Common myeloid progenitor, CD34-positive (primary cell): ENCODE measurements around the gene ZSCAN10.
"Not testable (repeated sequence)": the region's sequence is repeated elsewhere in the genome, so short reads cannot be mapped to it uniquely, and the experiment has no call there.

Experiments used
- CTCF ChIA-PET: fragments of 350-600 bp; sonication (Branson Sonifier 250); formaldehyde crosslinking; loops from one replicate; lab custom pipeline; 2021; ENCODE audit warnings: antibody characterized with exemption; lab: Charles Lee
- POLR2A ChIA-PET: fragments of 350-600 bp; sonication (Branson Sonifier 250); formaldehyde crosslinking; loops from one replicate; lab custom pipeline; 2021; ENCODE audit warnings: antibody characterized with exemption; lab: Charles Lee
- DNase-seq, 3 donors: peaks; one replicate each; pipeline versions ENCODE4 v3.0.0 to v3.0.0-alpha.2; 2013
- H3K27ac ChIP-seq, 2 experiments: 1 replicate in 1 of 2; 2 replicates in 1 of 2; pipeline ENCODE4 v1.7.0; 2013; ENCODE audit warnings: inconsistent platforms in 2 of 2, low read length in 2 of 2, mild to moderate bottlenecking in 2 of 2, low read depth in 1 of 2, moderate library complexity in 1 of 2; ENCODE audit not compliant: severe bottlenecking in 2 of 2, insufficient read depth in 1 of 2, poor library complexity in 1 of 2
- H3K27me3 ChIP-seq, 5 experiments: replicated peaks in 2 of 5; 1 replicate in 3 of 5; 2 replicates in 2 of 5; pipeline versions ENCODE4 v1.6.1 to v1.7.0; 2013; ENCODE audit warnings: low read length in 4 of 5, mild to moderate bottlenecking in 2 of 5, moderate library complexity in 2 of 5, inconsistent platforms in 1 of 5; ENCODE audit not compliant: insufficient read depth in 5 of 5, control insufficient read depth in 4 of 5
- H3K36me3 ChIP-seq, 4 experiments: 1 replicate in 2 of 4; 2 replicates in 2 of 4; pipeline versions ENCODE4 v1.6.1 to v1.7.0; 2013; ENCODE audit warnings: low read length in 3 of 4, control low read depth in 1 of 4, mild to moderate bottlenecking in 1 of 4; ENCODE audit not compliant: control insufficient read depth in 4 of 4, insufficient read depth in 4 of 4
- H3K4me1 ChIP-seq, 4 experiments: 1 replicate in 3 of 4; 2 replicates in 1 of 4; pipeline versions ENCODE4 v1.6.1 to v1.7.1; 2013; ENCODE audit warnings: low read length in 3 of 4, mild to moderate bottlenecking in 3 of 4, control low read depth in 1 of 4, inconsistent platforms in 1 of 4, moderate library complexity in 1 of 4; ENCODE audit not compliant: control insufficient read depth in 4 of 4, insufficient read depth in 4 of 4; ENCODE audit errors: control extremely low read depth in 1 of 4
- H3K4me3 ChIP-seq, 7 experiments: 1 replicate in 4 of 7; 2 replicates in 3 of 7; pipeline versions ENCODE4 v1.5.1 to v1.7.0; 2013; ENCODE audit warnings: mild to moderate bottlenecking in 7 of 7, low read length in 6 of 7, moderate library complexity in 6 of 7, inconsistent platforms in 2 of 7, low read depth in 2 of 7, control low read depth in 1 of 7; ENCODE audit not compliant: insufficient read depth in 4 of 7, control insufficient read depth in 1 of 7; ENCODE audit errors: extremely low read depth in 1 of 7
- H3K9me3 ChIP-seq, 5 experiments: 1 replicate in 4 of 5; 2 replicates in 1 of 5; pipeline versions ENCODE4 v1.6.1 to v1.7.1; 2013; ENCODE audit warnings: low read length in 4 of 5, mild to moderate bottlenecking in 2 of 5, inconsistent platforms in 1 of 5, low read depth in 1 of 5, moderate library complexity in 1 of 5; ENCODE audit not compliant: control insufficient read depth in 4 of 5, insufficient read depth in 2 of 5; ENCODE audit errors: control extremely low read depth in 1 of 5
- WGBS: methylation state at CpG from one replicate; pipeline ENCODE4 v1.1.5; 2013; ENCODE audit not compliant: insufficient coverage; 5-methylcytosine and 5-hydroxymethylcytosine counted together

ZSCAN10 gene

DNA sequence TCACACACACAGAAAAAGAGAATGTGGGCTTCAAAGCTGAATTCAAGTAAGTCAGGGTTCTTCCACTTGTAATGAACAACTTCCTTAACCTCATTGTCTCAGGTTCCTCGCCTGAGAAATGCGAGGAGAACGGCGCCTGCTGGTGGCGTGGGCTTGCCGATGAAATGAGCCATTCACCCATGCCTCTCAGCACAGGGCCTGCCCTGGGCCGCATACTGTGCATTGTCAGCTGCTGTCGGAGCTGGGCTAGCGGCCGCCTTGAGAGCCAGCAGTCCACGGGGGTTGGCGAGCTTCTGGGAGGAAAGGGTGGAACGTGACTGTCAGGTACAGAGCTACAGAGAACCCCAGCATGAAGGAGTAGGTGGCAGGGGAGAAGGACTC is 45.8 kb downstream of the ZSCAN10 start:
- H3K36me3 ChIP-seq, POLR2A ChIA-PET, DNase-seq, H3K9me3 ChIP-seq, H3K4me3 ChIP-seq, CTCF ChIA-PET, H3K27ac ChIP-seq: not testable (repeated sequence)
- Histone ChIP-seq H3K27me3 (peaks cover 0 to 42% (median 7%) of the 10 kb centered on the region in 5 experiments), H3K4me1 (peaks cover 2 to 69% (median 44%) of the 10 kb centered on the region in 4 experiments)
- WGBS: 75% methylated on average over 4 of the region's 13 CpGs

DNA sequence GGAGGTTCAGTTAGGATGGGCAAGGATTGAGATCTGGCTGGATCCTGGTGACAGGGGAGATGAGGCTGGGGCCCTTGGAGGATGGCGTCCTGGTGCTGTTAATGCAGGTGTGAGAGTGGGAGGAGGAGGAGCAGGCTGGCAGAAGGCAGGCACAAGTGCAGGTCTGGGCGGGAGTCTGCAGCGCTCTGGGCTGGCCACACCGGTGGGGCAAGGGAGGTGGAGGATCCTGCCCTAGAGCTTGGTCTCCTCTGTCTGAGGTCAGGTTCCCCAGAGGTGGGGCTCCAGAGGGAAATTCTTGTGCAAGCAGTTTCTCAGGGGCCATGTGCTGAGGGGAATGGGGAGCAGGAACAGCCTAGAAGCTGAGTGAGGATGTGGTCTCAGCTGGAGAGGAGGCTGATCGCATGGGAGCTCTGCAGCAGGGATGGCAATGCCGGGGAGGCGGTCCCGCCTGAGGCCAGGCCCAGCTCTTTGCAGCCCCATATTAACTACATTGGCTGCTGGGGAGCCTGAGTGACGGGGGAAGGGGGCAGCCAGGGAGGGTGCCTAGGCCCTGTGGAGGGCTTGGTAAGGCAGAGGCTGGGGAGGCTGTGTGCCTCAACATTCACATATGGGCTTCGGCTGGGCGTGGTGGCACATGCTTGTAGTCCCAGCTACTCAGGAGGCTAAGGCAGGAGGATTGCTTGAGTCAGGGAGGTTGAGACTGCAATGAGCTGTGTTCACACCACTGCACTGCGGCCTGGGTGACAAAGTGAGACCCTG is 46.3 kb downstream of the ZSCAN10 start:
- H3K4me3 ChIP-seq, H3K27ac ChIP-seq, H3K9me3 ChIP-seq, DNase-seq, H3K36me3 ChIP-seq, POLR2A ChIA-PET: not testable (repeated sequence)
- H3K27me3 ChIP-seq: peaks cover 0 to 48% (median 9%) of the 10 kb centered on the region in 5 experiments
- WGBS: no CpG with 5 or more reads among the region's 12 CpGs
- H3K4me1 ChIP-seq: peaks cover 2 to 66% (median 39%) of the 10 kb centered on the region in 4 experiments
- CTCF ChIA-PET: interaction anchor here (1.8 to 6.6 kb wide), 2 partner anchors 10 to 20 kb away, joined by 4 to 98 read pairs; no protein-coding TSS in a partner anchor

DNA sequence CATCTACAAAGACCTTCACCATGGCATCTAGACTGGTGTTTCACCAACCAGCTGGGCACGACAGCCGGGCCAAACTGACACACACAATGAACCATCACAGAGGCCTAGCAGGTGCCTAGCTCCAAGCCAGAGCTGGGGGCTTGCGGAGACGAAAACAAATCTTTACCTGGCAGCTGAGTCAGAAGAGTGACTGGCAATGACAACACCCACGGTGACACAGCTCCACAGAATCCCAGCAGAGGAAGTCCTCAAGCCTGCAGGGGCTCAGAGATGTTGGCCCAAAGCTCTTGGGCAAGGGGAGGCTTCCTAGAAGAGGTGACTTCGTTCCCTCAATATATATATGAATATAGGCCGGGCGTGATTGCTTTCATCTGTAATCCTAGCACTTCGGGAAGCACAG is 47.6 kb downstream of the ZSCAN10 start:
- Histone ChIP-seq H3K27me3 (peaks cover 0 to 55% (median 16%) of the 10 kb centered on the region in 5 experiments), H3K4me1 (peaks cover 2 to 58% (median 35%) of the 10 kb centered on the region in 4 experiments), H3K27ac (no peak overlapping the region), H3K36me3 (peaks cover 0 to 3% (median 0%) of the 10 kb centered on the region in 4 experiments), H3K4me3 (no peak overlapping the region), H3K9me3 (no peaks in the 10 kb centered on the region)
- DNase-seq: peak in 2 of 3 donors; percentile 53 to 60
- 52% methylated on average over 5 of the region's 9 CpGs for WGBS
- ChIA-PET CTCF (interaction anchor here (0.6 to 6.6 kb wide), 10 partner anchors 8 to 76 kb away, joined by 3 to 98 read pairs (median 4); no protein-coding TSS in a partner anchor), POLR2A (interaction anchor here (1.2 kb wide), 1 partner anchor 18 kb away, joined by 9 read pairs; no protein-coding TSS in a partner anchor)

DNA sequence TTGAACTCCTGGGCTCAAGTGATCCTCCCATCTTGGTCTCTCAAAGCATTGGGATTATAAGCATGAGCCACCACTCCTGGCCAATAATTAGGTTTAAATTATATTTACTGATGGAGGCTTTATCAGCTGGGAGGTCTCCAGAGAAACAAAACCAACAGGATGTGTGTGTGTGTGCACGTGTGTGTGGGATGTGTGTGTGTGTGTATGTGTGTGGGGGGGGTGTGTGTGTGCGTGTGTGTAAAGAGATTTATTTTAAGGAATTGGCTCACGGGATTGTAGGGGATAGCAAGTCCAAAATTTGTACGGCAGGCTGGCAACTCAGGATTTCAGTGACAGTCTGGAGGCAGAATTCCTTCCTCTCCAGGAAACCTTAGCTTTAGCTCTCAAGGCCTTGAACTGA is 48.1 kb downstream of the ZSCAN10 start:
- ChIA-PET POLR2A (interaction anchor here (0.8 to 1.2 kb wide), 2 partner anchors 16 to 17 kb away, joined by 3 to 9 read pairs; no protein-coding TSS in a partner anchor), CTCF (interaction anchor here (1.2 to 6.6 kb wide), 9 partner anchors 8 to 77 kb away, joined by 3 to 98 read pairs (median 5); no protein-coding TSS in a partner anchor)
- peaks cover 2 to 59% (median 36%) of the 10 kb centered on the region in 4 experiments for H3K4me1 ChIP-seq
- peaks cover 0 to 59% (median 16%) of the 10 kb centered on the region in 5 experiments for H3K27me3 ChIP-seq
- peaks cover 0 to 3% (median 0%) of the 10 kb centered on the region in 4 experiments for H3K36me3 ChIP-seq
- WGBS: 31% methylated on average over 3 of the region's 4 CpGs
- H3K27ac ChIP-seq: no peak overlapping the region
- H3K9me3 ChIP-seq: no peaks in the 10 kb centered on the region
- peak in 1 of 3 donors; percentile 44 for DNase-seq
- peak overlapping the region in 1 of 7 experiments; percentile 3 for H3K4me3 ChIP-seq

DNA sequence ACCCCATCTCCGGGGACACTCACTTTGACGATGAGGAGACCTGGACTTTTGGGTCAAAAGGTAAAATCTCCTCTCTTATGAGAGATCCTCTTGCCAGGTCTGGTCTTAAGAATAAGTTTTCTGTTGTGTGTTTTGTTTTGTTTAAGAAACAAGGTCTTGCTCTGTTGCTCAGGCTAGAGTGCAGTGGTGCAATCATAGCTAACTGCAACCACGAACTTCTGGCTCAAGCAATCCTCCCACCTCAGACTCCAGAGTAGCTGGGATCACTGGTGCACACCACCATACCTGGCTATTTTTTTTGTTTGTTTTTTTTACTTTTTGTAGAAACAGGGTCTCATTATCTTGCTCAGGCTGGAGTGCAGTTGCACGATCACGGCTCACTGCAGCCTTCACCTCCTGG is 48.6 kb downstream of the ZSCAN10 start:
- CTCF ChIA-PET: interaction anchor here (0.6 to 6.6 kb wide), 6 partner anchors 12 to 52 kb away, joined by 3 to 98 read pairs (median 5); no protein-coding TSS in a partner anchor
- WGBS: 75% methylated on average over 3 of the region's 5 CpGs
- no peak for DNase-seq
- Histone ChIP-seq H3K27me3 (peaks cover 0 to 64% (median 16%) of the 10 kb centered on the region in 5 experiments), H3K27ac (no peak overlapping the region), H3K36me3 (peaks cover 0 to 3% (median 0%) of the 10 kb centered on the region in 4 experiments), H3K9me3 (no peaks in the 10 kb centered on the region), H3K4me1 (peaks cover 2 to 59% (median 37%) of the 10 kb centered on the region in 4 experiments), H3K4me3 (peak overlapping the region in 1 of 7 experiments; percentile 30)
- POLR2A ChIA-PET: interaction anchor here (0.7 to 0.8 kb wide), 2 partner anchors 16 to 38 kb away, joined by 3 read pairs; no protein-coding TSS in a partner anchor

DNA sequence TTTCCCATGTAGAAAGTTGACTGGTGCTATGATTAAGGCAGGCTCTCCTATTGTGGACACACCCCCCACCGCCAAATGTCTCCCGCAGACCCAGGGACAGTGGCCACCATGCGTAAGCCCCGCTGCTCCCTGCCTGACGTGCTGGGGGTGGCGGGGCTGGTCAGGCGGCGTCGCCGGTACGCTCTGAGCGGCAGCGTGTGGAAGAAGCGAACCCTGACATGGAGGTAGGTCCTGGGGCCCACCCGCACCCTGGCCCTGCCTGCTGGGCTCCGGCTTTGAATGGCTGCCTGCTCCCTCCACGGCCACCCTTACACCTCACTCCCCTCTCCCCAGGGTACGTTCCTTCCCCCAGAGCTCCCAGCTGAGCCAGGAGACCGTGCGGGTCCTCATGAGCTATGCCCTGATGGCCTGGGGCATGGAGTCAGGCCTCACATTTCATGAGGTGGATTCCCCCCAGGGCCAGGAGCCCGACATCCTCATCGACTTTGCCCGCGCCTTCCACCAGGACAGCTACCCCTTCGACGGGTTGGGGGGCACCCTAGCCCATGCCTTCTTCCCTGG is 49.1 kb downstream of the ZSCAN10 start:
- no peak for DNase-seq
- no peaks in the 10 kb centered on the region for H3K9me3 ChIP-seq
- H3K4me3 ChIP-seq: no peak overlapping the region
- ChIA-PET CTCF (interaction anchor here (0.6 to 6.6 kb wide), 6 partner anchors 13 to 52 kb away, joined by 3 to 98 read pairs (median 5); no protein-coding TSS in a partner anchor), POLR2A (interaction anchor here (0.7 to 0.9 kb wide), 3 partner anchors 15 to 38 kb away, joined by 3 read pairs; no protein-coding TSS in a partner anchor)
- H3K27ac ChIP-seq: no peak overlapping the region
- H3K4me1 ChIP-seq: peaks cover 2 to 58% (median 36%) of the 10 kb centered on the region in 4 experiments
- H3K36me3 ChIP-seq: peaks cover 0 to 3% (median 0%) of the 10 kb centered on the region in 4 experiments
- 95% methylated on average over 19 of the region's 26 CpGs for WGBS
- peaks cover 0 to 68% (median 20%) of the 10 kb centered on the region in 5 experiments for H3K27me3 ChIP-seq
